Pancreas (tissue), 10 donors: ENCODE data around the gene AMBN. TPM values are rescaled to one million over a fixed set of nuclear protein-coding genes. Genes with fewer than 3 reads are reported as not detected.

ENCODE experiments used
- ATAC-seq, 4 donors: fragments of 200-7000 bp; cut with Tn5 transposase; one replicate each; pipeline versions ENCODE4 v1.8.0 to v1.9.1; 2020; ENCODE audit warnings: mild to moderate bottlenecking in 4 of 4, moderate library complexity in 4 of 4
- DNase-seq, 6 donors: peaks; one replicate each; pipeline ENCODE4 v3.0.0-alpha.2; 2020
- FAIRE-seq: peaks from 2 replicates; lab custom pipeline; 2012; peaks lifted over from hg19 to GRCh38; lab: Jason Lieb, UNC
- H3K27ac ChIP-seq, 4 donors: fragments of 200-600 bp; sonication (generic); 1 replicate in 3 of 4; 2 replicates in 1 of 4; pipeline versions ENCODE4 v1.5.0 to v1.8.0; 2020
- H3K27me3 ChIP-seq, 4 donors: fragments of 200-600 bp; one replicate each; pipeline ENCODE4 v1.8.0; 2021
- H3K36me3 ChIP-seq, 3 donors: fragments of 200-600 bp; sonication (generic) in 1 of 3; one replicate each; pipeline versions ENCODE4 v1.5.0 to v1.8.0; 2020 to 2021
- H3K4me1 ChIP-seq, 3 donors: fragments of 200-600 bp; one replicate each; pipeline ENCODE4 v1.8.0; 2021
- H3K4me3 ChIP-seq, 4 donors: fragments of 200-600 bp; sonication (generic) in 2 of 4; one replicate each; pipeline versions ENCODE4 v1.5.0 to v1.8.0; 2020 to 2021
- H3K9me3 ChIP-seq, 4 donors: fragments of 200-600 bp; one replicate each; pipeline ENCODE4 v1.8.0; 2021
- CTCF ChIP-seq, 4 donors: fragments of 200-600 bp; sonication (generic) in 3 of 4; IDR thresholded peaks; one replicate each; pipeline versions ENCODE4 v1.5.0 to v1.8.0; 2021; ENCODE audit warnings: antibody characterized with exemption in 4 of 4
- whole genome bisulfite sequencing, 2 donors: extraction: QIAGEN DNeasy Blood & Tissue Kit; methylation state at CpG; one replicate each; pipeline ENCODE4 v1.1.7; 2013; 5-methylcytosine and 5-hydroxymethylcytosine counted together
- intact Hi-C, 3 donors: fragments of 100-400 bp; cut with DNase I; formaldehyde crosslinking; loops; one replicate each; pipeline versions ENCODE4 v1.11.1 to v1.14.2; 2022
- polyA plus RNA-seq, 2 donors: library from polyadenylated mRNA; stranded (reverse); fragments of 200-250 nt; gene quantifications; one replicate each; pipeline ENCODE4 v1.2.3, GENCODE V29; 2013
- total RNA-seq, 6 donors: library from RNA; stranded (reverse); fragmentation: NEBNext Ultra II Directional in 4 of 6; extraction: Animal tissue kit (Norgen Biotek cat#: 25700) in 4 of 6; gene quantifications; one replicate each; pipeline versions ENCODE4 v1.2.1 to v1.2.4, GENCODE V29; 2021 to 2023
- donor health status: healthy with polysubstance abuse.
- donor health status: DM: no; HTN: no; CAD: no; lungs with moderate emphysema.
- donor health status: DM: no; HTN: no; CAD: no.
- donor health status: control.
- donor health status: control.
- donor health status: Bipolar disorder and iron deficiency.
- donor health status: DM: yes; HTN: yes; CAD: no.
- donor health status: DM: no; HTN: no; CAD: no.
- donor health status: DM: no; HTN: no; CAD: no.
- donor health status: DM: yes; HTN: yes; CAD: no.

AMBN gene
- total and polyA plus RNA-seq, 8 donors = 0.05 TPM; not detected in 7

GRCh38 chr4:70575964-70576363 lies 16.1 kb upstream of the AMBN start:
- Histone ChIP-seq H3K9me3 (no peaks in the 10 kb centered on the region), H3K27ac (no peak overlapping the region), H3K36me3 (no peaks in the 10 kb centered on the region), H3K27me3 (no peaks in the 10 kb centered on the region), H3K4me3 (no peak overlapping the region), H3K4me1 (no peaks in the 10 kb centered on the region)
- FAIRE-seq = no peak
- intact Hi-C loops = no loop called here
- DNase-seq = no peak
- no peak for ATAC-seq
- no peak for TF ChIP-seq CTCF (IDR thresholded peaks at IDR 0.05)

- H3K27me3 ChIP-seq = no peaks in the 10 kb centered on the region
- no peaks in the 10 kb centered on the region for H3K36me3 ChIP-seq
- 66 to 69% methylated on average over 6 of the region's 6 CpGs for WGBS, 2 donors
- H3K27ac ChIP-seq = no peak overlapping the region
- ATAC-seq (no peak), DNase-seq (no peak), FAIRE-seq (no peak)
- H3K4me1 ChIP-seq = no peaks in the 10 kb centered on the region
- intact Hi-C loops = no loop called here
- no peaks in the 10 kb centered on the region for H3K9me3 ChIP-seq
- no peak overlapping the region for H3K4me3 ChIP-seq
- no peak for TF ChIP-seq CTCF (IDR thresholded peaks at IDR 0.05)
These were observed 14.7 kb upstream of the AMBN start for GRCh38 chr4:70577220-70577927.

DNA sequence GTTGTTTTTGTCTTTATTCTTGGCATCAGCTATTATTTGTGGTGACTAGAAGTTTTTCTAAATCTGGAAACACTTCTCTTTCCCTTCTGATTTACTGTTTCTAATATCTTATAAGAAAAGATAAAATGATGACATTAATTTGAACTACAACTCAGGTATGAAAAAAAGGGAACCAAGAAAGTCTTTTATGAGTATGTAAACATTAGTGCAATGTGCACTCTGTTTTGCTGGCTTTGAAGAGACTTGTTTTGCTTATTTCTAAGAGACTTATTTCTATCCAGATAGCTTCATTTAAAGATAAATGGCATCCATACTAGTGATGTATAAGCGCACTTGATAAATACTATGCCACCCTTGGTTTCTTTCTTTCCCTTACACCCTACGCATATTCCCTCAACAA lies 10.1 kb upstream of the AMBN start:
- FAIRE-seq = no peak
- Histone ChIP-seq H3K4me3 (no peak overlapping the region), H3K9me3 (no peaks in the 10 kb centered on the region), H3K4me1 (peaks cover 0 to 18% (median 0%) of the 10 kb centered on the region in 3 donors), H3K27me3 (no peaks in the 10 kb centered on the region), H3K36me3 (no peaks in the 10 kb centered on the region), H3K27ac (no peak overlapping the region)
- intact Hi-C loops = no loop called here
- no peak for DNase-seq
- ATAC-seq = no peak
- TF ChIP-seq CTCF (IDR thresholded peaks at IDR 0.05) = no peak
- 93 to 98% methylated on average over 2 of the region's 2 CpGs for whole genome bisulfite sequencing, 2 donors

DNA sequence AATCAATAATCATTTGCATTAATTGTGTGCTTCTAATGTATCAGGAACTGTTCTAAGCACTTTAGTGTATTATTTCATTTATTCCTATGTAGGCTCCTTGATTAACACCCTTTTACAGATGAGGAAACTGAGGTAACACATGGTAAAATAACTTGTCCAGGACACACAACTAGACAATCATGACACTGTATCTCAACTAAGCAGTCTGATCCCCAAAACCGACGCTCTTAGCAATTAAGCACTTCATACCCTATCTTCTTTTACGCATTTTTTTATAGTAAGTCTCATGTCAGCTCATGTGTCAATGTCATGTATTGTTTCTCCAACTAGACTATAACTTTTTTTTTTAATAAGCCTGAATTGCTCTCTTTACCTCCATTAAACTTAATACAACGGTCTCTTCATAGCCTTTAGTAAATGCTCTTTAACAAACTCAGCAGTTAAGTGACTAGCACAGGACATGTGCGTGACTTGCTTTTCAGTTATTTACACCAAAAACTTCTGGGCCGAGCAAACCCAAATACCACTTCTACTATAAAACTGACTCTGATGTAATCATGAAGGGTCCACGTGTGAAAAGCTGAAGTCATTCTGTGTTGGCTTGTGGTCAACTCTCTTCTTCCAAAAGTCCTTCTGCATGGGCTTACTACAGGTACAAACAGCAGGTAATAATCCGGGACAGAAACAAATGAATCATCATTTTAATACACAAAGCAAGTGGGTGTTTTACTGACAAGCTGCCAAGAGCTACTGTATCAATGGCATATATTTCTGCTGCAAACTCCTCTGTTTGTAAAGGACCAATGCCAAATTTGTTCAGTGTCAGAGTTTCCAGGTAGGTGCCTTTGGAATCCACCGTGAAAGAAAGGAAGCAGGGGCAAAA lies 7.9 kb upstream of the AMBN start:
- no peaks in the 10 kb centered on the region for H3K27me3 ChIP-seq
- TF ChIP-seq CTCF (IDR thresholded peaks at IDR 0.05) = no peak
- peak; percentile 95 to 98 (median 96) for ATAC-seq
- DNase-seq = peak in 3 of 6 donors; percentile 69 to 77 (median 72)
- H3K4me3 ChIP-seq = no peak overlapping the region
- H3K36me3 ChIP-seq = no peaks in the 10 kb centered on the region
- peak overlapping the region in 2 of 4 donors; percentile 33 to 48 for H3K27ac ChIP-seq
- no peaks in the 10 kb centered on the region for H3K9me3 ChIP-seq
- WGBS, 2 donors = 33 to 35% methylated on average over 9 of the region's 9 CpGs
- peaks cover 0 to 18% (median 0%) of the 10 kb centered on the region in 3 donors for H3K4me1 ChIP-seq
- FAIRE-seq = no peak
- intact Hi-C loops = no loop called here
